Activated T-cell treated with anti-CD3 and anti-CD28 coated beads for 48 hours (primary cell): Measurements from ENCODE around the gene DHRS4L2.
"Not testable (repeated sequence)": the region's sequence is repeated elsewhere in the genome, so short reads cannot be mapped to it uniquely, and the experiment has no call there.

Source experiments
- DNase-seq: peaks from one replicate; pipeline ENCODE4 v3.0.0-alpha.2; 2020; ENCODE audit warnings: low read depth

DHRS4L2 gene

DNA sequence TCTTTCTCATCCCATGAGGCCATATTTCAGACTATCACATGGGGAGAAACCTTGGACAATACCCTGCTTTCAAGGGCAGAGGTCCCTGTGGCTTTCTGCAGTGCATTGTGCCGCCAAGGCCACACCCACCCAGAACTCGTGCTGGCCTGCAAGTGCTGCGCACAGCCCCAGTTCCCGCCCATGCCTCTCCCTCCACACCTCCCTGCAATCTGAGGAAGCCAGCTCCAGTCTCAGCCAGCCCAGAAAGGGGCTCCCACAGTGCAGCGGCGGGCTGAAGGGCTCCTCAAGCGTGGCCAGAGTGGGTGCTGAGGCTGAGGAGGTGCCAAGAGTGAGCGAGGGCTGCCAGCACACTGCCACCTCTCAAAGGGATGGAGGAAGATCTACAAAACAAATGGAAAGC is 15.6 kb upstream of the DHRS4L2 start:
- not testable (repeated sequence) for DNase-seq

DNA sequence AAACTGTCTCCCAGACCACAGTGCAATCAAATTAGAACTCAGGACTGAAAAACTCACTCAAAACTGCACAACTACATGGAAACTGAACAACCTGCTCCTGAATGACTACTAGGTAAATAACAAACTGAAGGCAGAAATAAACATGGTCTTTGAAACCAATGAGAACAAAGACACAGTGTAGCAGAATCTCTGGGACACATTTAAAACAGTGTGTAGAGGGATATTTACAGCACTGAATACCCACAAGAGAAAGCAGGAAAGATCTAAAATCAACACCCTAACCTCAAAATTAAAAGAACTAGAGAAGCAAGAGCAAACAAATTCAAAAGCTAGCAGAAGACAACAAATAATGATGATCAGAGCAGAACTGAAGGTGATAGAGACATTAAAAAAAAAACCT is 14.7 kb upstream of the DHRS4L2 start:
- DNase-seq, result not testable (repeated sequence)

DNA sequence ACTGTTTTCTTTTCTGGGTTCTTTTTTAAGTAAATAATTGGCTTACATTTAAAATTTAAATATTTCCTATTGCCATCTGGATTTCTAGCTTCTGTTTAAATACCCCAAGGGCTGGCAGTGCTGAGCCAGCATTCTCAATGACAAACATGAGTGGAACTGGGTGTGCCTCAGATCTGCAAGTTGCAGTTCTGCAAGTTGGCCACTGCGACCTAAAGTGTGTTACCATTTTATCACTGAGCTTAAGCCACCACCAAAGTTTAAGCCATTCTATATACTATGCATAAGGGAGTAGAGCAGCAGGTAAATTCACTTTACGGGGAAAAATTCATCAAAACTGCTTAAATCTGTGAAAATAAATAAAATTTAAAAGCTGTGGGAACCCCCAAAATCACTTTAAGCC is 11.5 kb upstream of the DHRS4L2 start:
- DNase-seq, result not testable (repeated sequence)

DNA sequence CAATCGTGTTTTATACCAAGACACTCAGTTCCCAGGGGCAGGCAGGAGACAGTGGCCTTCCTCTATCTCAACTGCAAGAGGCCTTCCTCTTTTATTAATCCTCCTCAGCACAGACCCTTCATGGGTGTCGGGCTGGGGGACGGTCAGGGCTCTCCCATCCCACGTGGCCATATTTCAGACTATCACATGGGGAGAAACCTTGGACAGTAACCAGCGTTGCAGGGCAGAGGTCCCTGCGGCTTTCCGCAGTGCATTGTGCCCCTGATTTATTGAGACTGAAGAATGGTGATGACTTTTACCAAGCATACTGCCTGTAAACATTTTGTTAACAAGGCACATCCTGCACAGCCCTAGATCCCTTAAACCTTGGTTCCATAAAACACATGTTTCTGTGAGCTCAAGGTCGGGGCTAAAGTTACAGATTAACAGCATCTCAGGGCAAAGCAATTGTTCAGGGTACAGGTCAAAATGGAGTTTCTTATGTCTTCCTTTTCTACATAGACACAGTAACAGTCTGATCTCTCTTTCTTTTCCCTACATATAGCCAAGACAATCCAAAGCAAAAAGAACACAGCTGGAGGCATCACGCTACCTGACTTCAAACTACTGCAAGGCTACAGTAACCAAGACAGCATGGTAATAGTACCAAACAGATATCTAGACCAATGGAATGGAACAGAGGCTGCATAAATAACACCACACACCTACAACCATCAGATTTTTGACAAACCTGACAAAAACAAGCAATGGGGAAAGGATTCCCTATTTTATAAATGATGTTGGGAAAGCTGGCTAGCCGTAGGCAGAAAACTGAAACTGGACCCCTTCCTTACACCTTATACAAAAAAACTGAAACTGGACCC is 6.5 kb upstream of the DHRS4L2 start:
- not testable (repeated sequence) for DNase-seq

DNA sequence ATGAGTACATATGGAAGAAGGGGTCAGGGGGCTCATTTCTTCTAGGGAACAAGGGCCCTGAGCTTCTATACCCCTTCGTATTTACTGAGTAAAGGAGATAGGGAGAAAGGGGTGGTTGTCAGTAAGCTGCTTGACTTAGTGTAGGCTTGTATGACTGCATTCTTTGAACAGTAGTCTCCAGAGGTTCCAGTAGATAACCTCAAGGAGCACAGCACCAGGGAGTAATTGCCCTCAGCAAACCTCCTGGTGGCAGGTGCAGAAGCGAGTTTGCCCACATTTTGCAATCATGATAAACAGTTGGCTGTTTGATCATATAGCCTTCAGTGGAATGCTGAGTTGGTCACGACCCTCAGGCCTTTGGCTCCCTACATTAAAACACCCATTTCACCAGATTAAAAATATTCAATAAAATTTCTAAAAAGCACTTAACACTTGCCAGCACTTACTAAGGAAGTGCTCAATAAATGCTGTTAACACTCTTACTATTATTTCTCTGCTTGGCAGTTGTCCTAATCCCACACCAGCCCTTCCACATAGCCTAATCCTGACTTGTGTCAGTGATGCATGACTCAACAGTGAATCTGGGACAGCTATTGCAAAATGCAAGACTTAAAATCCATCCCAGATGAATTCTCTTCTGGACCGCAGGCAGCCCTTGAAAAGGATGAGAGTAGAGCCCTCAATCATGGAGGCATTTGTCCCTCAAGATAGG is 3.7 kb upstream of the DHRS4L2 start:
- no peak for DNase-seq

DNA sequence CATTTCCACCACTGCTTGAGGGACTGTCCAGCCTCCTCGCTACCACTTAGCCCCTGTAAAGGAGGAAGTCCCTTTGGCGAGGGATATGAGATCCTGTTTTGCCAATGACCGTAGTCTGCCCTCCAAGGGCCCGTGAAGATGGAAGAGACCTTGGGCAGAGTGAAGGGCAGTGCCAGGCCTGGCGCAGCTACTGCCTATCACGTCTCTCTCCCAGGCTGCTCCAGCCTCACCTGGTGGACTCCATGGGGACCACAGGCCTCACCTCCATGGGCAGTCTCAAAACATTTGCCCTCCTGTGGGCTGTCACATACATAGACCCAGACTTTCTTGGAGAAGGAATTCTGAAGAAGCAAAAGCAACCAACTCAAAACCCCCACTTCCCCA is 514 bp upstream of the DHRS4L2 start:
- not testable (repeated sequence) for DNase-seq

DNA sequence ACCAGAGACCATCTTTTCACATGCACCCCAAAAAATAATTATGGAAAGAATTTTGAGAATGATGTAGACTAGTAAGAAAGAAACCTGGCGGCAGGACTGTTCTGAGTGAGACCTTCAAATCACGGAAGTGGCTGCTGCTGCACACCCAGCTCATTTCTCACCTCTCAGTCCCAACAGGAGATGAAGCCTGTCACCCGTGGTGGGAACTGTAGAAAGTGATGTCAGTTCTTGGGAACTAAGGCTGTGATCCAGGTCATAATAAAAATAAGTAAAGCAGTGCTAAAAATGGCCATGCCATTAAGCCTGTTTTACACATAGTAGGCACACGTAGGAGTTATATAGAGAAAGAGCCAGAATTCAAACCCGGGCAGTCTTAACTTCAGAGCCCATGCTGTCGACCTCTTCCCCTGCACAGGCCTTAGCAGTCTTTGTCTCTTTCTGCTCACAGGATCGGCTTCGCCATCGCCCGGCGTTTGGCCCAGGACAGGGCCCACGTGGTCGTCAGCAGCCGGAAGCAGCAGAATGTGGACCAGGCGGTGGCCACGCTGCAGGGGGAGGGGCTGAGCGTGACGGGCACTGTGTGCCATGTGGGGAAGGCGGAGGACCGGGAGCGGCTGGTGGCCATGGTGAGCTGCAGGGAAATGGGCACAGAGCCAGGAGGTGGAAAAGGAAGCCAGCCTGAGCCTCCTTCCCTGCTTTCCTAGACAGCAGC is 1.2 kb downstream of the DHRS4L2 start:
- not testable (repeated sequence) for DNase-seq

DNA sequence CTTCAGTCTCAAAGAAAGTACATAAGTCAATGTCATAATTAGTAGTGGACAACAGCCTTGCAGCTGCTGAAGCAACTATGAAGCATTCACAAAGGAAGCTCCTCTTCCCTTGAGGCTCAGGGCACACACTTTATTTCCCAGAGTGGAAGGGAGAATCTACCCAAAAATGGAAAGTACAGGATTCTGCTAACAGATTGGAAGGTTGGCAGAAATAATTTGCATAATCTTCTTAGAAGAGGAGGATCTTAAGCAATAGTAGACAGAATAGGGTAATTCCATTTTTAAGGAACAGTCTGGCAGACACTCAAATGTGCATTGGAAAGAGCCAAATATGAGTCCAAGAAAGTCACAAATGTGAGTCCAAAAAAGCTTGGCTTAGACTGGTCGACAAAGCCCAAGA is 2.2 kb downstream of the DHRS4L2 start:
- DNase-seq, result not testable (repeated sequence)

DNA sequence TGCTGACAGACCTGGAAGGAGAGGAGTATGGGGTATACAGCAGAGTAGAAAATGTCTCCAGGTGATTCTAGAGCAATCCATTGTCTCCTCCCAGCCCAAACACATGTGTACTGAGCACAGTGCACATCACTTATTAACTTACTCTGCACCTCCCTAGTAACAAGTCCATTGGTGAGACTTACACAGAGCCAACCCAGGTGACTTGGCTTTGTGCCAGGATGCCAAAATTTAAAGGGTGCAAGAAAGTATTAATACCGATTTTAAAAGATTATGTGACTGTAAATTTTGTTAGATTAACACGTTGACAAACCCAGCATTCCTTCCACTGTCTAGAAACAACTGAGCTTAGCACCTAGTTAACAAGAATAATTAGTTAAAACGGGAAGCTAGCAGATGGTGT is 4.3 kb downstream of the DHRS4L2 start:
- DNase-seq, result not testable (repeated sequence)

DNA sequence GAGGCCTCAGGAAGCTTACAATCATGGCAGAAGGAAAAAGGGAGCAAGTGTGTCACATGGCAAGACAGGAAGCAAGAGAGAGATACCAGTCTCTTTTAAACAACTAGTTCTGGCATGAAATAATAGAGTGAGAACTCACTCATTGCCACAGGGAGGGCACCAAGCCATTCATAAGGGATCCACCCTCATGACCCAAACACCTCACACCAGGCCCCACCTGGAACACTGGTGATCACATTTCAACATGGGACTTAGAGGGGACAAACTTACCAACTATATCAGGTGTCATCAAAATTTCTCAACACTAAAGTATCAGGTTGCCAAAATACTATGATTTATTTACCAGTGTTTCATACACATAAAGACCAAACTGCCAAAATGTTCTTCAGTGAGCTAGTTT is 7.3 kb downstream of the DHRS4L2 start:
- not testable (repeated sequence) for DNase-seq

DNA sequence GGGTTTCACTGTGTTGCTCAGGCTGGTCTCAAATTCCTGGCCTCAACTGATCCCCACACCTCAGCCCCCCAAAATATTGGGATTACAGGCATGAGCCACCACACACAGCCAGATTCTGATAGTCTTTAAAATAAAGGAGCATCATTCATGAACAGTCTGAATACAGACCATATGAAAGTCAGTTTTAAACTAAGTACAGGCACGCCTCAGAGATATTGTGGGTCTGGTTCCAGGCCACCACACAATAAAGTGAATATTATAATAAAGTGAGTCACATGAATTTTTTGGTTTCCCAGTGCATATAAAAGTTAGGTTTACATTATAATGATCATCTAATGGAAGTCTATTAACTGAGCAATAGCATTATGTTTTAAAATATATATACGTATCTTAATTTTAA is 8.1 kb downstream of the DHRS4L2 start:
- DNase-seq, result not testable (repeated sequence)

DNA sequence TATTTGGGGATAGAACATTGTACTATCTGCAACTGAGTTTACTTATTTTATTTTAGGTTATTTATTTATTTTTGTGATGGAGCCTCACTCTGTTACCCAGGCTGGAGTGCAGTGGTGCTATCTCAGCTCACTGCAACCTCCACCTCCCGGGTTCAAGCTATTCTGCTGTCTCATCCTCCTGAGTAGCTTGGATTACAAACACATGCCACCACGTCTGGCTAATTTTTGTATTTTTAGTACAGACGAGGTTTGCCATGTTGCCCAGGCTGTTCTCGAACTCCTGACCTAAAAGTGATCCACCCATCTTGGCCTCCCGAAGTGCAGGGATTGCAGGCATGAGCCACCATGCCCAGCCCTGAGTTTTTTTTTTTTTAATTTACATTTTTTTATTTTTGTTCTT is 10.9 kb downstream of the DHRS4L2 start:
- not testable (repeated sequence) for DNase-seq

DNA sequence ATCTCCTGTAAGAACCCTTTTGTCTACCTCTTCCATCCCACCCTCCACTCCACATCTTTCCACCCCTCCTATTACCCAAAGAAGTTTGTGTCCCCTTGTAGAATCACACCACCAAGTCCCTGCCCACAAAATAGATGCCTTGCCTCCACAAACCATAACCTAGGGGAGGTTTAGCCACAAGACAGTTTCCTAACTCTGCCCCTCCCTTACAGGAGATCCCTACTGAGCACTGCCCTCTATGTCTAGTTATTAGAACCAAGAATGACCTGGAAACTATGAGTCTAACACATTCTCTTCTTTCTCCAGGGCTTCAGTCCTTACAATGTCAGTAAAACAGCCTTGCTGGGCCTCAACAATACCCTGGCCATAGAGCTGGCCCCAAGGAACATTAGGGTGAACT is 12.3 kb downstream of the DHRS4L2 start:
- DNase-seq, result not testable (repeated sequence)

DNA sequence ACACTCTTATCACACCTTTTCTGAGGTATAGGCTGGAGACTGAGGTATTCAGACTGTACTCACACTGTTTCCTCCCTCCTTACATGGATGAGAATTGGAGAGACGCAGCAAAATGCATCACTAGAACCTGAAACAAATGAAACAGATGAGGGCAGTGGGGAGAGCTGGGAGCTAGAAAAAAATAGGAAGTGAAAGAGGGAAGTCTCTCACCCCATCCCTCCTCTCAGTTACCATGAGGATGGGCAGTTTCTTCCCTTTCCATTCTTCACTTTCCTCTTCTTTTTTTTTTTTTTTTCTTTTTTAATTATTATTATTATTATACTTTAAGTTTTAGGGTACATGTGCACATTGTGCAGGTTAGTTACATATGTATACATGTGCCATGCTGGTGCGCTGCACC is 12.9 kb downstream of the DHRS4L2 start:
- DNase-seq, result not testable (repeated sequence)

DNA sequence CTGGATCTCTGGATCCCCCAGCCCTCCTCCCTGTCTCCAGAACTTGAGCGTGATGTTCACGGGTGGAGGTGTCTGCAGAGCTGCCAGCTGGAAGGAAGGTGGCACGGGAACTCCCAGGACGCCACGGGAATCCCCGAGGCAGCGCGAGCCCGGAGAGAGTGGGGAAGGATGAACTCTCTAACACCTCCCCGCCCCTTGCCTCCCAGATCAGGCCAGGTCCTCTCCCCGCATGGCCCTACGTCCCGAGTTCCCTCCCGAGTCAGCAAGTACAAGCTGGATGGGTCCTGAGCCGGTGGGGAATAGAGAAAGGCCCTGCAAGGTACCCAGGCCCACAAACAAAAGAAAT is 17.7 kb downstream of the DHRS4L2 start:
- DNase-seq, result not testable (repeated sequence)

DNA sequence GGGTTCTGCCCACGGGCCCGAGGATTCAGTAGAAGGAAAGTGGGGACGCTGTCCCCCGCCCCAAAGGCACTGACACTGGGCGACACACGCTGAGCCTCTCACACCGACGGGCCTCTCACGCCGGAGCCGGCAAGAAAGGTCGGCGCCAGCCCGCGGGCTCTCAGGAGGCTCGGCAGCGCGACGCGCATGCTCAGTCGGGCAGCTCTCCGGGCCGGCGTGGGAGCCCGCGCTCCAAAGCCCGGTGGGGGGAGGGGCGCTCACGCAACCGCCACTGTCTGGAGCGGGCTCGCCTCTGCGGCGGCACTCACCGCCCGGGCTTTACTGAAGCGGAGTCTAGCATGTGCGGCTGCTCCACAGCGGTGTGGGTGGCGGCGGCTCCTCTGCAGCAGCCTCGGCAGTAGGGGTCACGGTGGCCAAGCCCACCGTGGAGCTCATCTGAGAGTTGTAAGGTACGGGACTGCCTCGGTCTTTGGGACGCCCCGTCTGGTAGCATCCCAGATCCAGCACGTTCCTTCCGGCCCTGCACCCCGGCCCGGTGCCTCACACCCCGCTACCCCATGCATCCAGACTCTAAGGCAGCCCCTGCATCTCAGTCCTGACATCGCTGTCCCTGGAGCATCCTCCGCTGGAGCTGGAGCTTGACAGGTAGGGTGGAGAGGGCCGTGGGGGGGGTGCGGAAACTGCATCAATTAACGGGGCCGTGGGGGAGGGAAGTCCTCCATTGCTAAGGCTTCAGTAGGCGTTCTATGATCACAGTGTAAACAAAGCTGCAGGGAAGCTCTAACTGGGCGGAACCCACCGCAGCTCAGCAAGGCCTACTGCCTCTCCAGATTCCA is 18.3 kb downstream of the DHRS4L2 start:
- peak; percentile 68 for DNase-seq

DNA sequence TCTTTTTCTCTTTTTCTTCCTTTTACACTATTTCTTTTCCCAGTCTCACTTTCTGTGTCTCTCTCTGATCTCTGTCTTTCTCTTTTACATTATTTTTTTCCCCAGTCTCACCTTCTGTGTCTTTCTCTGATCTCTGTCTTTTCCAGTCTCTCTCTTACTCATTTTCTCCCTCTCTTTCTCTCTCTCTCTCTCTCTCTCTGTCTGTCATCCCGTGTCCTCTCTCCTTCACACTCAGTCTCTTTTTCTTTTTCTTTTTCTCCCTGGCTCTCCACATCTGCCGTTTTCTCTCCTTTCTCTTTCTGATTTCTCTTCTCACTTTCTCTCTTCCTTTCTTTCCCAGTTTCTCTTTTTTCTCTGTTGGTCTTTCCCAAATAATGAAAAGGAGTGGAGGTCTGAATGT is 22.3 kb downstream of the DHRS4L2 start:
- DNase-seq, result no peak

DNA sequence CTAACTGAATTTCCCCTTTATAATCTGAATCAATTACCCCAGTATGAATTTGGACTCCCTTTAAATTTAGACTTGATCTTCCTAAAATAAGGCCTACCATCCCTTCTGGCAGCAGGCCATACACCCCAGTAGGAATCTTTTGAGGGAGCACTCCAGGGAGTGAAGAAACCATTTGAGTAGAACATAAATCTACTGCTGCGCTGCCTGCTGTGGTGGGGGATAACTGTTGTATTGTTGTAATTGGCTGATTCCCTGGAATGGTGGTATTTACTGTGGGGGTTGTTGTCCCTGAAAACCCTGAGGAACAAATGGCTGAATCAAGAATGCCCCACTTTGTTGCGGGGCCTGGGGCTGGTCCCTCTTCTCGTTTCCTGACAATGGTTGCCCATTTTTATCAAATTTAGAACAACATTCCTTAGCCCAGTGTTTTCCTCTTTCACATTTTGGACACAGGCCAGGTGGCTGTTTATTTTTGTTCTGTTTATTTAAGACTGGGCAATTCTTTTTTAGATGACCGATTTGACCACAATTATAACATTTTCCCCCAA is 24.1 kb downstream of the DHRS4L2 start:
- DNase-seq, result not testable (repeated sequence)

DNA sequence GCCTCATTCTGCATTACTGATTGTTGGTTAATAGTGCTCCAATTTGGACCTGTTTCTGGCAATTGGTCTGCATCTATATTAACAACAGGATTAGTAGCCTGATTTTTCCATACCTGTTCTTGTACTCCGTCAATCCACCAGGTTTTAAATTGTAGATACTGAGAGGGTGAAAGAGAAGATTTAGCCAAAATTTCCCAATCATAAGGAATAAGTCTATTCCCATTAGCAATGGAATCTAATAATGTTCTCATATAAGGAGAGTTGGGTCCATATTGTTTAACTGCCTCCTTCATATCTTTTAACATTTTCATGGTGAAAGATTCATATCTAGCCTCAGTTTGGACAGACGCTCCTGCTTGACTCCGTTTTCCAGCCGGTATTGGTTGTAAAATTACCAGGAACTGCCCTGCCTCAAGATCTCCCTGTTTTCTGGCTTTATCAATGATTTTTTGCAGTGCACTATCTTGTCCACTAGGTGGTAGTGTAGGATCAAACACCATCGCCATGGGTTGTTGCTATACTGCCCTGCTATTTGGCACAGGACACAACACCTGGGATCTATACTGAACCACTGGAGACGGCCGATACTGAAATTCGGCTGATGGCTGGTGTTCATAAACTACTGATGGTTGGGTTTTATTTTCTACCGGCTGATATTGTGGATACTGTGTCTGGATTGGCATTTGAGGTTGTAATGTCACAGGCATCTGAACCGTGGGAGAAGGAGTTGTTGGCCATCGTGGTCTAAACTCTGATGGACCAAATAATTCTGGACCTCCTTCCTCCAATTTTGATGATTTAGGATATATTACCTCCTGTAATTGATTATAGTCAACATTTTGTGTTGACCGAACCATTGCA is 25.2 kb downstream of the DHRS4L2 start:
- no peak for DNase-seq

DNA sequence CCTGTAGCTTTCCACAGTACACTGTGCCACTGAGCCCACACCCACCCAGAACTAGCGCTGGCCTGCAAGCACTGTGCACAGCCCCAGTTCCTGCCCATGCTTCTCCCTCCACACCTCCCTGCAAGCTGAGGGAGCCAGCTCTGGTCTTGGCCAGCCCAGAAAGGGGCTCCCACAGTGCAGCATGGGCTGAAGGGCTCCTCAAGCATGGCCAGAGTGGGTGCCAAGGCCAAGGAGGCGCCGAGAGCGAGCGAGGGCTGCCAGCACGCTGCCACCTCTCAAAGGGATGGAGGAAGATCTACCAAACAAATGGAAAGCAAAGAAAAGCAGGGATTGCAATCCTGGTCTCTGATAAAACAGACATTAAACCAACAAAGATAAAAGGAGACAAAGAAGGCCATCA is 27.0 kb downstream of the DHRS4L2 start:
- not testable (repeated sequence) for DNase-seq

DNA sequence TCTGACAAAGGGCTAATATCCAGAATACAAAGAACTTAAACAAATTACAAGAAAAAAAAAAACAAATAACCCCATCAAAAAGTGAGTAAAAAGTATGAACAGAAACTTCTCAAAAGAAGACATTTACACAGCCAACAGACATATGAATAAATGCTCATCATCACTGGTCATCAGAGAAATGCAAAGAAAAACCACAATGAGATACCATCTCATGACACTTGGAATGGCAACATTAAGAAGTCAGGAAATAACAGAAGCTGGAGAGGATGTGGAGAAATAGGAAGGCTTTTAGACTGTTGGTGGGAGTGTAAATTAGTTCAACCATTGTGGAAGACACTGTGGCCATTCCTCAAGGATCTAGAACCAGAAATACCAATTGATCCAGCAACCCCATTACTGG is 30.2 kb downstream of the DHRS4L2 start:
- not testable (repeated sequence) for DNase-seq
